Skeletal muscle satellite cell (primary cell): ENCODE results near the gene PXK.
A peak's percentile ranks its signal among the peaks of the same experiment; 100 is the strongest.

Experiments used
- H3K27me3 ChIP-seq: 2 replicates; pipeline ENCODE4 v1.7.0; 2013; ENCODE audit warnings: low read length; ENCODE audit not compliant: control insufficient read depth, insufficient read depth
- H3K36me3 ChIP-seq: 2 replicates; pipeline ENCODE4 v1.7.0; 2013; ENCODE audit warnings: mild to moderate bottlenecking, control low read depth, low read length; ENCODE audit not compliant: insufficient read depth
- H3K4me1 ChIP-seq: 2 replicates; pipeline ENCODE4 v1.7.0; 2013; ENCODE audit warnings: low read length; ENCODE audit not compliant: control insufficient read depth, insufficient read depth
- H3K4me2 ChIP-seq: 2 replicates; pipeline ENCODE4 v1.7.0; 2013; ENCODE audit warnings: mild to moderate bottlenecking, low read length
- H3K4me3 ChIP-seq: 2 replicates; pipeline ENCODE4 v1.7.0; 2013; ENCODE audit warnings: low read length
- H3K9ac ChIP-seq: 2 replicates; pipeline ENCODE4 v1.7.0; 2013; ENCODE audit warnings: mild to moderate bottlenecking, low read depth, low read length, moderate library complexity
- H3K9me3 ChIP-seq: replicated peaks from 2 replicates; pipeline ENCODE4 v1.7.0; 2013; ENCODE audit warnings: mild to moderate bottlenecking, control low read depth, low read length

Gene PXK

GRCh38 chr3:58411851-58412830 lies 79.4 kb downstream of the PXK start:
- no peak overlapping the region for H3K4me3 ChIP-seq
- peaks cover 35% of the 10 kb centered on the region for H3K36me3 ChIP-seq
- no peaks in the 10 kb centered on the region for H3K27me3 ChIP-seq
- H3K9ac ChIP-seq: no peak overlapping the region
- peaks cover 6% of the 10 kb centered on the region for H3K4me1 ChIP-seq
- H3K9me3 ChIP-seq: no peaks in the 10 kb centered on the region
- H3K4me2 ChIP-seq: no peak overlapping the region

GRCh38 chr3:58414538-58415197 lies 82.0 kb downstream of the PXK start:
- H3K4me1 ChIP-seq: peaks cover 7% of the 10 kb centered on the region
- no peak overlapping the region for H3K9ac ChIP-seq
- no peak overlapping the region for H3K4me3 ChIP-seq
- H3K4me2 ChIP-seq: no peak overlapping the region
- no peaks in the 10 kb centered on the region for H3K9me3 ChIP-seq
- H3K27me3 ChIP-seq: no peaks in the 10 kb centered on the region
- H3K36me3 ChIP-seq: peaks cover 26% of the 10 kb centered on the region

- H3K9ac ChIP-seq: no peak overlapping the region
- no peaks in the 10 kb centered on the region for H3K27me3 ChIP-seq
- no peaks in the 10 kb centered on the region for H3K9me3 ChIP-seq
- peaks cover 23% of the 10 kb centered on the region for H3K36me3 ChIP-seq
- peaks cover 13% of the 10 kb centered on the region for H3K4me1 ChIP-seq
- H3K4me3 ChIP-seq: no peak overlapping the region
- H3K4me2 ChIP-seq: no peak overlapping the region
Observed at GRCh38 chr3:58416191-58416590, 83.5 kb downstream of the PXK start.

GRCh38 chr3:58417075-58417474 lies 84.4 kb downstream of the PXK start:
- H3K4me1 ChIP-seq: peaks cover 13% of the 10 kb centered on the region
- no peak overlapping the region for H3K4me2 ChIP-seq
- H3K36me3 ChIP-seq: peaks cover 30% of the 10 kb centered on the region
- H3K27me3 ChIP-seq: no peaks in the 10 kb centered on the region
- no peak overlapping the region for H3K4me3 ChIP-seq
- H3K9ac ChIP-seq: no peak overlapping the region
- H3K9me3 ChIP-seq: no peaks in the 10 kb centered on the region

GRCh38 chr3:58418227-58418626 lies 85.5 kb downstream of the PXK start:
- no peak overlapping the region for H3K9ac ChIP-seq
- no peaks in the 10 kb centered on the region for H3K27me3 ChIP-seq
- H3K4me3 ChIP-seq: no peak overlapping the region
- peaks cover 35% of the 10 kb centered on the region for H3K36me3 ChIP-seq
- no peaks in the 10 kb centered on the region for H3K9me3 ChIP-seq
- peaks cover 13% of the 10 kb centered on the region for H3K4me1 ChIP-seq
- H3K4me2 ChIP-seq: no peak overlapping the region

GRCh38 chr3:58419780-58420507 lies 87.3 kb downstream of the PXK start:
- Histone ChIP-seq H3K9me3 (no peaks in the 10 kb centered on the region), H3K4me3 (no peak overlapping the region), H3K4me1 (peaks cover 10% of the 10 kb centered on the region), H3K27me3 (no peaks in the 10 kb centered on the region), H3K4me2 (no peak overlapping the region), H3K36me3 (peaks cover 47% of the 10 kb centered on the region), H3K9ac (peak overlapping the region; percentile 7)

- Histone ChIP-seq H3K9ac (no peak overlapping the region), H3K36me3 (peaks cover 45% of the 10 kb centered on the region)
Observed at GRCh38 chr3:58421004-58421403, 88.3 kb downstream of the PXK start.

GRCh38 chr3:58422756-58423325 lies 90.1 kb downstream of the PXK start:
- Histone ChIP-seq H3K9ac (no peak overlapping the region), H3K4me2 (no peak overlapping the region), H3K36me3 (peaks cover 56% of the 10 kb centered on the region), H3K9me3 (no peaks in the 10 kb centered on the region), H3K4me1 (peaks cover 10% of the 10 kb centered on the region), H3K27me3 (no peaks in the 10 kb centered on the region), H3K4me3 (no peak overlapping the region)

More at GRCh38 chr3:58421004-58421403, 88.3 kb downstream of the PXK start:
- peaks cover 10% of the 10 kb centered on the region for H3K4me1 ChIP-seq
- no peak overlapping the region for H3K4me2 ChIP-seq
- no peaks in the 10 kb centered on the region for H3K27me3 ChIP-seq
- no peaks in the 10 kb centered on the region for H3K9me3 ChIP-seq
- no peak overlapping the region for H3K4me3 ChIP-seq

GRCh38 chr3:58424613-58425012 lies 91.9 kb downstream of the PXK start:
- H3K4me2 ChIP-seq: no peak overlapping the region
- no peak overlapping the region for H3K9ac ChIP-seq
- peaks cover 73% of the 10 kb centered on the region for H3K36me3 ChIP-seq
- no peaks in the 10 kb centered on the region for H3K27me3 ChIP-seq
- H3K4me1 ChIP-seq: peaks cover 9% of the 10 kb centered on the region
- H3K9me3 ChIP-seq: no peaks in the 10 kb centered on the region
- H3K4me3 ChIP-seq: no peak overlapping the region

- Histone ChIP-seq H3K4me3 (no peak overlapping the region), H3K36me3 (peaks cover 83% of the 10 kb centered on the region)
Observed at GRCh38 chr3:58425782-58426181, 93.1 kb downstream of the PXK start.

More at GRCh38 chr3:58425782-58426181, 93.1 kb downstream of the PXK start:
- no peaks in the 10 kb centered on the region for H3K9me3 ChIP-seq
- no peaks in the 10 kb centered on the region for H3K4me1 ChIP-seq
- H3K27me3 ChIP-seq: no peaks in the 10 kb centered on the region
- no peak overlapping the region for H3K4me2 ChIP-seq
- H3K9ac ChIP-seq: no peak overlapping the region
